NAMALWA (cell line): ENCODE measurements around the gene FCRL6.

Source experiments
- DNase-seq: peaks from one replicate; pipeline ENCODE4 v3.0.0-alpha.2; 2015; ENCODE audit warnings: low spot score

Gene FCRL6

DNA sequence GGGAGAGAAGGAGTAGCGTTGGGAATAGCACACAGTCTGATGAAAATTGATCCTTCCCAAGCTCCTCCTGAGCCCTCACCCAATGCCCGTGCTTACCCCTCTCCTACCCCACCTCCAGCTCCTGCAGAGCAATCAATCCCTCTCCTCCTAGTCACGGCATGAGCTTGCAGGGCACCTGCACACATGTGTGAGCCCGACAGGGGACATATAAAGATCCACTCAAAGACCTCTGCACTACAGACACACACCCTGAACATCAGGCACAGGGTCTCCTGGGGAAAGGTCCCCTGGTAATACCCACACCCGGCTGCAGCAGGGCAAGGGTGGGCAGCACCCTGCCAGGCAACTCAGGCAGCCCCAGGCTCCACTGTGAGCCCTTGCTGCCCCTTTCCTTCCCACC lies 59.9 kb downstream of the FCRL6 start:
- no peak for DNase-seq

DNA sequence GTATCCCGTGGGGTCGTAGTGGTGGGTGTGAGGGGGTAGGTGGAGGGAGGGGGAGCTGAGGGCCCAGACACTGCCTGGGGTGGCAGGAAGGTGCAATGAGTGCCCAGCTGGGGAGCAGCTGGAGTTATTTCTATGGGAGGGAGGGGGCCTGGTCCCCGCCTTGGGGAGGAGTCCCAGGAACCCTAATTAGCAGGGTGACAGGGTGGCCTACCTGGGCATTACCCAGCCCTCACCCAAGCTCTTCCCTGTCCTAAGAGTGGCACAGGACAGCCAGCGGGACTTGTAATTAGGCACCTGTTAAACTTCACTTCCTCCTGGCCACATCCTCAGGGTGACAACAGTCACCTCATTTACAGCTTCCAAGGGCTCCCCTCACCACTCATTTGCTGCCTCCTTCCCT lies 60.4 kb downstream of the FCRL6 start, which contains the start of gene VSIG8:
TSS of gene VSIG8 (minus strand) at position 101 of the 400 bp plus-strand sequence. CDS start 136 bp downstream, outside the sequence.
- DNase-seq = no peak

DNA sequence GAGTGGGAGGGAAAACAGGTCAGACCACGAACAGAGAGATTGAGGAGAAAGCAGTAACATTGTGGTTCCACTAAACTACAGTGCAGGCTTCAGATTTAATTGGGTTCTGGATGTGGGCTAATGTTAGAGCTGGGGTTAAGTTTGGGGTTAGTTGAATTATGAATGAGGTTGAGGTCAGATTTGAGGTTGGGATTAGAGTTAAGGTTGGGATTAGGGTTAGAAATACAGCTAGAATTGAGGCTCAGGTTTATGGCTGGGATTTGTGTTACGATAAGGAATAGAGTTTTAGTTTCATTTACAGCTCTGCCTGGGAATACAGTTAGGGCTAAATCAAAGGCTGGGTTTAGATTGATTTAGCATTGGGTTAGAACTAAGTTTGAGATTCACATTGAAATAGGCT lies 62.1 kb downstream of the FCRL6 start:
- no peak for DNase-seq
